K562 (cell line): ENCODE measurements around the gene DGCR8. TPM values are rescaled to one million over a fixed set of nuclear protein-coding genes. Genes with fewer than 3 reads are reported as not detected.
A peak's percentile ranks its signal among the peaks of the same experiment; 100 is the strongest.

Experiments used
- CBX1 ChIP-seq: sonication (generic); IDR thresholded peaks from 2 replicates; pipeline ENCODE4 v1.6.1; 2016; ENCODE audit warnings: antibody characterized with exemption, low read depth, mild to moderate bottlenecking
- CBX8 ChIP-seq: fragments of 200-600 bp; sonication (generic); IDR thresholded peaks from 2 replicates; pipeline ENCODE4 v1.6.1; 2012; ENCODE audit warnings: borderline replicate concordance, mixed run types, low read depth, mild to moderate bottlenecking, moderate library complexity, mixed read lengths, low read length, control low read depth, inconsistent platforms; ENCODE audit not compliant: poor library complexity, severe bottlenecking; ENCODE audit errors: extremely low read depth
- CHD2 ChIP-seq: IDR thresholded peaks from 2 replicates; pipeline ENCODE4 v1.6.1; 2011; ENCODE audit warnings: low read depth, low read length
- COPS2 ChIP-seq: fragments of 450-650 bp; conservative IDR thresholded peaks from 2 replicates; pipeline ENCODE4 v1.6.1; 2016; ENCODE audit warnings: mild to moderate bottlenecking, moderate library complexity
- EP300 ChIP-seq: IDR thresholded peaks from 2 replicates; pipeline ENCODE4 v1.6.1; 2012; ENCODE audit warnings: low read length, improper control_type of control experiment
- ERF ChIP-seq: fragments of 450-650 bp; formaldehyde crosslinking; IDR thresholded peaks from 2 replicates; pipeline ENCODE4 v1.4.0; 2020; ENCODE audit warnings: mild to moderate bottlenecking, mixed read lengths
- HBP1 ChIP-seq: fragments of 450-650 bp; formaldehyde crosslinking; IDR thresholded peaks from 2 replicates; pipeline ENCODE4 v1.4.0; 2022; ENCODE audit warnings: missing genetic modification characterization
- KLF13 ChIP-seq: fragments of 450-650 bp; IDR thresholded peaks from 2 replicates; pipeline ENCODE4 v1.6.1; 2016; ENCODE audit warnings: missing genetic modification characterization, low read depth, mild to moderate bottlenecking, missing compliant biosample characterization, moderate library complexity, borderline replicate concordance
- MAFF ChIP-seq: IDR thresholded peaks from 2 replicates; pipeline ENCODE4 v1.6.1; 2012; ENCODE audit warnings: low read length, improper control_type of control experiment
- PTBP1 ChIP-seq: fragments of 200-400 bp; formaldehyde crosslinking; IDR thresholded peaks from 2 replicates; pipeline ENCODE4 v1.6.1; 2017; ENCODE audit warnings: low read depth, low read length
- TRIM25 ChIP-seq: fragments of 450-650 bp; IDR thresholded peaks from 2 replicates; pipeline ENCODE4 v1.7.0; 2016; ENCODE audit warnings: borderline replicate concordance
- ZNF140 ChIP-seq: fragments of 250-450 bp; sonication (Bioruptor Pico); IDR thresholded peaks from 2 replicates; pipeline ENCODE4 v1.8.0; 2021; ENCODE audit warnings: moderate library complexity, mild to moderate bottlenecking, inconsistent platforms
- ZNF408 ChIP-seq: fragments of 250-450 bp; sonication (Bioruptor Pico); IDR thresholded peaks from 2 replicates; pipeline ENCODE4 v1.4.0; 2020; ENCODE audit warnings: low read depth, mild to moderate bottlenecking, moderate library complexity
- ZNF696 ChIP-seq: fragments of 250-450 bp; sonication (Bioruptor Pico); conservative IDR thresholded peaks from 2 replicates; pipeline ENCODE4 v1.4.0; 2020; ENCODE audit warnings: mild to moderate bottlenecking, moderate library complexity
- polyA plus RNA-seq, 8 experiments: library from polyadenylated mRNA; depleted of rRNA in 4 of 8; stranded (reverse) in 5 of 8; unstranded in 3 of 8; fragments of >200 nt; fragmentation: Nextera tagmentation in 2 of 8; fragmentation: Illumina TruSeq in 1 of 8; extraction: Ambion mirVana in 2 of 8; extraction: Trizol in 1 of 8; gene quantifications; 2 replicates each; pipeline versions ENCODE4 v1.2.1 to v1.2.3, GENCODE V29; 2011 to 2014; ENCODE audit warnings: inconsistent platforms in 1 of 8, missing spikeins in 1 of 8
- total RNA-seq, 7 experiments: library from RNA; depleted of rRNA in 6 of 7; stranded (reverse); fragments of >200 nt in 6 of 7; fragmentation: Illumina TruSeq in 2 of 7; extraction: Trizol in 2 of 7; gene quantifications; 2 replicates each; pipeline versions ENCODE4 v1.2.1 to v1.2.3, GENCODE V29; 2011 to 2021; ENCODE audit warnings: low replicate concordance in 1 of 7
- TF ChIP-seq, protein P1 (sequence below): fragments of 450-650 bp; formaldehyde crosslinking; IDR thresholded peaks from 2 replicates; pipeline ENCODE4 v1.4.0; 2020; ENCODE audit warnings: mild to moderate bottlenecking, moderate library complexity
- TF ChIP-seq, protein P2 (sequence below): conservative IDR thresholded peaks from 2 replicates; pipeline ENCODE4 v1.6.1; 2011; ENCODE audit warnings: low read depth, mild to moderate bottlenecking, low read length; ENCODE audit not compliant: control insufficient read depth

The DGCR8 gene
- total and polyA plus RNA-seq, 9 of the 15 experiments (the other 6 are each of a cell fraction or from before 2014, with no cell fraction given) = 5.9 to 144 (median 80.1) TPM

DNA sequence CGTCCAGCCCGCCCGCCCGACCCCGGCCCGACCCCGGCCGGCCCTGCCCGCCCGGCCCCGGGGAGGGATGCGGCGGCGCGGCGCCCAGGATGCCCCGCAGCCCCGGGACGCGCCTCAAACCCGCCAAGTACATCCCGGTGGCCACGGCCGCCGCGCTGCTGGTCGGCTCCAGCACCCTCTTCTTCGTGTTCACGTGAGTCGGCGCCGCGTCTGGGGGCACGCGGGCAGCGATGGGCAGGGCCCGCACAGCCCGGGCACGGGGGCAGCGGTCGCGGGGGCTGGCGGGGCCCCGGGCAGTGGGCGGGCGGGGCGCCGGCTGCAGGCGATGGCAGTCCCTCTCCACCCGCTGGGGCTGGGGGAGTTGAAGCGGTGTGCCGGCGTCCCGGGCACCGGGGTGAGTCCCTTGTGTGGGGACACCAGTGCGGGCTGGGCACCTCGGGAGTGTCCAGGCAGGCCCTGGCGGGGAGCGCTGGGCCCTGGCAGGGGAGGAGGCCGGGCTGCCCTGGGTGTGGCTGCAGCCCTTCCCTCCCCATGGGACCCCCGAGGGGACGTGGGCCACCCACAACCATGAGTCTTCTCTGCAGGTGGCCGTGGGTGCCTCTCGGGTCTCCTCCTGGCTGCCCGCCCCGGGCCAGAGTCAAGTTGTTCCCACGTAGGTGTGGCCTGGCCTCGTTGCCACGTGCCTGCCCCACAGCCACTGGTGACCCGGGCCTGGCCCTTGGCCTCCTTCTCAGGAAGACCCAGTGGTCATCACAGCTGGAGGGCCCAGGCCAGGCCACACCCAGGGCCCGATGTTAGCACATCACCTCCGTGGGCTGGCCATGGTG lies 52.0 kb downstream of the DGCR8 start (continued):
- TF ChIP-seq TRIM25 = no peak
- TF ChIP-seq EP300 = no peak
- no peak for TF ChIP-seq CBX8
- no peak for TF ChIP-seq PTBP1
- no peak for TF ChIP-seq COPS2
- TF ChIP-seq ZNF140 = no peak
- 0 out of 2 replicates have a peak, but pooled peaks have one; percentile 42 for TF ChIP-seq CBX1
- TF ChIP-seq KLF13 (tag) = peak; percentile 57; the same call in 1 of the 2 replicates
- TF ChIP-seq, protein P1, sequence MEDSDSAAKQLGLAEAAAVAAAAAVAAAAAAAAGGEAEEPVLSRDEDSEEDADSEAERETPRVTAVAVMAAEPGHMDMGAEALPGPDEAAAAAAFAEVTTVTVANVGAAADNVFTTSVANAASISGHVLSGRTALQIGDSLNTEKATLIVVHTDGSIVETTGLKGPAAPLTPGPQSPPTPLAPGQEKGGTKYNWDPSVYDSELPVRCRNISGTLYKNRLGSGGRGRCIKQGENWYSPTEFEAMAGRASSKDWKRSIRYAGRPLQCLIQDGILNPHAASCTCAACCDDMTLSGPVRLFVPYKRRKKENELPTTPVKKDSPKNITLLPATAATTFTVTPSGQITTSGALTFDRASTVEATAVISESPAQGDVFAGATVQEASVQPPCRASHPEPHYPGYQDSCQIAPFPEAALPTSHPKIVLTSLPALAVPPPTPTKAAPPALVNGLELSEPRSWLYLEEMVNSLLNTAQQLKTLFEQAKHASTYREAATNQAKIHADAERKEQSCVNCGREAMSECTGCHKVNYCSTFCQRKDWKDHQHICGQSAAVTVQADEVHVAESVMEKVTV = no peak
- TF ChIP-seq HBP1 (CRISPR knock-in tag) = no peak
- 0 out of 2 replicates have a peak, but pooled peaks have one; percentile 64 for TF ChIP-seq ERF (CRISPR knock-in tag)
- TF ChIP-seq ZNF408 (CRISPR knock-in tag) = no peak
- TF ChIP-seq, protein P2, sequence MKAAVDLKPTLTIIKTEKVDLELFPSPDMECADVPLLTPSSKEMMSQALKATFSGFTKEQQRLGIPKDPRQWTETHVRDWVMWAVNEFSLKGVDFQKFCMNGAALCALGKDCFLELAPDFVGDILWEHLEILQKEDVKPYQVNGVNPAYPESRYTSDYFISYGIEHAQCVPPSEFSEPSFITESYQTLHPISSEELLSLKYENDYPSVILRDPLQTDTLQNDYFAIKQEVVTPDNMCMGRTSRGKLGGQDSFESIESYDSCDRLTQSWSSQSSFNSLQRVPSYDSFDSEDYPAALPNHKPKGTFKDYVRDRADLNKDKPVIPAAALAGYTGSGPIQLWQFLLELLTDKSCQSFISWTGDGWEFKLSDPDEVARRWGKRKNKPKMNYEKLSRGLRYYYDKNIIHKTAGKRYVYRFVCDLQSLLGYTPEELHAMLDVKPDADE = peak; percentile 63; the same call in 1 of the 2 replicates
- TF ChIP-seq ZNF696 (CRISPR knock-in tag) = no peak
- no peak for TF ChIP-seq MAFF
- no peak for TF ChIP-seq CHD2
